ENCODE data around the gene RAB33A. TPM values are rescaled to one million over a fixed set of nuclear protein-coding genes. Genes with fewer than 3 reads are reported as not detected.

Gene RAB33A
- total and polyA plus RNA-seq, 5 donors from 2014 or later: 7.9 to 33.1 (median 31.0) TPM

DNA sequence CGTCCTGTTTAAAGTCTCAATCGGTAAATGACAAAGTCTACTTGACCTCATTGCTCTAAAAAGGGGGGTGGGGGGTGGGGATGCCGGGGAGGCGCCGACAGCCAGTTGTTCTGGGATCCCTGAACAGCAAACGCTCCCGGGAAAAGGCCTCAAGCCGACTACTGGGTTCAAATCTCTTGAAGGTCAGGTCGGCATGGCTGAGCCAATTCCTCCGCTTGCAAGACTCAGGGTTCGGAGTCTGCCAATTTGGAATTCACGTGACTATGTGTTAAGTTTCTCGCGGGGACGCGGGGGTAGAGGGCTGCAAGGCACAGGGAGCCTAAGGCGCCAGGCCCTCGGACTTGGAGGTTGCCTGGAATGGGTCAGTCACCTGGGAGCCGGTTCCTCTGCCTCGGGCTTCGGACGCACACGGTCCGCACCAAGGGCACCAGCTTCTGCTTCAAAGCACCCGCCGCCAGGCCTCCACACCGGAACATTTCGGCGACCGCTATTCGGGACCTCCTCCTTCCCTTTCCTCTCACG, 6.5 kb upstream of the RAB33A start:
- H3K4me3 ChIP-seq (ENCODE audit: low read depth, low read length): peak overlapping the region; percentile 95
- H3K4me3 Mint-ChIP-seq: peak overlapping the region; percentile 87 to 90 (median 88)
- peaks cover 4% of the 10 kb centered on the region for H3K36me3 Mint-ChIP-seq
- H3K27ac Mint-ChIP-seq: peak overlapping the region; percentile 61 to 95 (median 90)
- no peaks in the 10 kb centered on the region for H3K9me3 Mint-ChIP-seq
- no peaks in the 10 kb centered on the region for H3K36me3 ChIP-seq (ENCODE audit: control insufficient read depth, insufficient read depth, low read length)
- H3K9me3 ChIP-seq (ENCODE audit: control insufficient read depth in 2 of 2, low read length in 2 of 2): no peaks in the 10 kb centered on the region
- no peaks in the 10 kb centered on the region for H3K27me3 ChIP-seq (ENCODE audit: control insufficient read depth, insufficient read depth, low read length)
- H3K27ac ChIP-seq (ENCODE audit: insufficient read depth, low read length, poor library complexity, severe bottlenecking): peak overlapping the region; percentile 86
- no peaks in the 10 kb centered on the region for H3K27me3 Mint-ChIP-seq
- peaks cover 23% of the 10 kb centered on the region for H3K4me1 ChIP-seq (ENCODE audit: control insufficient read depth, insufficient read depth, low read length, poor library complexity, severe bottlenecking)
- peaks cover 6 to 50% (median 27%) of the 10 kb centered on the region in 4 donors for H3K4me1 Mint-ChIP-seq
- DNase-seq (no peak), ATAC-seq (ENCODE audit: low read depth in 2 of 2) (peak; percentile 39 to 48)

DNA sequence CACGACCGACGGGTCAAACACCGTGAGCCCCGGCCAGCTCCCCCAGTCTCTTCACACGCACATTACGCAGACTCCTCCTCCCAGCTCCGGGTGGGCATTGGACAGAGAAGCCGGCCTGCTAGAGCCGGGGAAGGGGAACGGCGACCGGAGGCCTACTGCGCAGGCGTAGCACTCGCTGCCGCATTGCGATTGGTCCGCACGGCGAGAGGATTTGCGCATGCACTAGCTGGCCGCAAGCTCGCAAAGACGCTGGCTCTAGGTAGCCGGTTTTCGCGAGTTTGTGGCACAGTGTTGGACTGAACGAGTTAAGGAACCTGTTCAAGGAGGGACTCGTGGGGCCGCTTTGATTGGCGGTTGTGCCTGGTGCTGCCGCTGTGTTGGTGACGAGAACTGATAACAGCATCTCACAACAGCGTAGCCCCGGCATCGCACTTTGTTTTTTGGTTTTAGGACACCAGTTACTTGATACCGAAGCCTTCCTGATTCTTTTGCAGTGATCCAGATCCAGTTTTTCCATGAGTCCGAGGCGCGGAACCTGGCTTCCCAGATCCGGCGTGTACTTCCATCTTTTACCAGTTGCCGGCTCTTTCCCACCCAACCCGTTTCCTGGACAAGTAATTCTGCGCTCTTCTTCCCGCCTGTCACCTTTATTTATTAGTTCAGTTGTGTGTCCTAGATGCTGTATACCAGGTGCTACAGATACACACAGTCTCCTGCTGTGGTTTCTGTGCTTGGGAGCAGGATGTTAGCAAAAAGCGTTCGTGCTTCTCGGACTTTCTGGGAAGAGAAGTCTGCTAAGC, 5.9 kb upstream of the RAB33A start, which contains the start of gene AIFM1:
Gene AIFM1 (minus strand): TSS at position 139 of the 800 bp plus-strand sequence. CDS start 185 bp downstream, outside the sequence.
- ATAC-seq (ENCODE audit: low read depth in 2 of 2) (peak; percentile 91), DNase-seq (peak; percentile 83 to 93 (median 88))
- no peaks in the 10 kb centered on the region for H3K27me3 ChIP-seq (ENCODE audit: control insufficient read depth, insufficient read depth, low read length)
- Mint-ChIP-seq H3K4me3 (peak within 1 kb of the TSS; percentile 87 to 90 (median 88)), H3K4me1 (peaks cover 6 to 55% (median 30%) of the 10 kb centered on the region in 4 donors), H3K27me3 (no peaks in the 10 kb centered on the region), H3K36me3 (peaks cover 4% of the 10 kb centered on the region), H3K27ac (peak within 1 kb of the TSS; percentile 61 to 95 (median 90)), H3K9me3 (no peaks in the 10 kb centered on the region)
- no peaks in the 10 kb centered on the region for H3K36me3 ChIP-seq (ENCODE audit: control insufficient read depth, insufficient read depth, low read length)
- peaks cover 27% of the 10 kb centered on the region for H3K4me1 ChIP-seq (ENCODE audit: control insufficient read depth, insufficient read depth, low read length, poor library complexity, severe bottlenecking)
- peak within 1 kb of the TSS; percentile 86 for H3K27ac ChIP-seq (ENCODE audit: insufficient read depth, low read length, poor library complexity, severe bottlenecking)
- no peaks in the 10 kb centered on the region for H3K9me3 ChIP-seq (ENCODE audit: control insufficient read depth in 2 of 2, low read length in 2 of 2)
- peak within 1 kb of the TSS; percentile 95 for H3K4me3 ChIP-seq (ENCODE audit: low read depth, low read length)

DNA sequence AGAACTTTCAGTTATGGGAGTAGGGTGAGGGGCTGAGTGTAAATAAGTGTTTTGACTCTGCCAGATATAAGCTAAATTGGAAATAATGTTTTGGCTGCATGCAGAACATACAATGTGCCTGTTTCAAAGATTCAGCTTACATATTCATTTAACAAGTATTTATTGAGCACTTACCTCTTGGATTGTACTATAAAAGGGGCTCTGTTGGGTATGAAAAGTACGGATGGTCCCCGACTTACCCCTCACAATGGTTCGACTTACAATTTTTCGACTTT, 5.3 kb upstream of the RAB33A start:
- Histone ChIP-seq H3K27me3 (ENCODE audit: control insufficient read depth, insufficient read depth, low read length) (no peaks in the 10 kb centered on the region), H3K4me1 (ENCODE audit: control insufficient read depth, insufficient read depth, low read length, poor library complexity, severe bottlenecking) (peaks cover 27% of the 10 kb centered on the region), H3K27ac (ENCODE audit: insufficient read depth, low read length, poor library complexity, severe bottlenecking) (peak overlapping the region; percentile 86), H3K9me3 (ENCODE audit: control insufficient read depth in 2 of 2, low read length in 2 of 2) (no peaks in the 10 kb centered on the region), H3K4me3 (ENCODE audit: low read depth, low read length) (peak overlapping the region; percentile 95), H3K36me3 (ENCODE audit: control insufficient read depth, insufficient read depth, low read length) (no peaks in the 10 kb centered on the region)
- ATAC-seq (ENCODE audit: low read depth in 2 of 2): no peak
- Mint-ChIP-seq H3K9me3 (no peaks in the 10 kb centered on the region), H3K36me3 (peaks cover 4% of the 10 kb centered on the region), H3K4me3 (peak overlapping the region; percentile 87 to 90 (median 88)), H3K4me1 (peaks cover 6 to 57% (median 31%) of the 10 kb centered on the region in 4 donors), H3K27ac (peak overlapping the region in 2 of 3 donors; percentile 90 to 95), H3K27me3 (no peaks in the 10 kb centered on the region)
- no peak for DNase-seq

- peaks cover 4% of the 10 kb centered on the region for H3K36me3 Mint-ChIP-seq
- H3K4me3 Mint-ChIP-seq: peak overlapping the region; percentile 87 to 90 (median 88)
- no peak for DNase-seq
- Histone ChIP-seq H3K27me3 (ENCODE audit: control insufficient read depth, insufficient read depth, low read length) (no peaks in the 10 kb centered on the region), H3K36me3 (ENCODE audit: control insufficient read depth, insufficient read depth, low read length) (no peaks in the 10 kb centered on the region), H3K9me3 (ENCODE audit: control insufficient read depth in 2 of 2, low read length in 2 of 2) (no peaks in the 10 kb centered on the region), H3K4me3 (ENCODE audit: low read depth, low read length) (peak overlapping the region; percentile 95), H3K27ac (ENCODE audit: insufficient read depth, low read length, poor library complexity, severe bottlenecking) (peak overlapping the region; percentile 86), H3K4me1 (ENCODE audit: control insufficient read depth, insufficient read depth, low read length, poor library complexity, severe bottlenecking) (peaks cover 27% of the 10 kb centered on the region)
- H3K4me1 Mint-ChIP-seq: peaks cover 6 to 53% (median 29%) of the 10 kb centered on the region in 4 donors
- no peaks in the 10 kb centered on the region for H3K9me3 Mint-ChIP-seq
- ATAC-seq (ENCODE audit: low read depth in 2 of 2): no peak
- H3K27ac Mint-ChIP-seq: peak overlapping the region in 2 of 3 donors; percentile 89 to 95
- no peaks in the 10 kb centered on the region for H3K27me3 Mint-ChIP-seq
Measured at GRCh38 chrX:130167040-130167439, 4.7 kb upstream of the RAB33A start.

- no peaks in the 10 kb centered on the region for H3K36me3 ChIP-seq (ENCODE audit: control insufficient read depth, insufficient read depth, low read length)
- ATAC-seq (ENCODE audit: low read depth in 2 of 2) (peak; percentile 68 to 71), DNase-seq (peak; percentile 61 to 79 (median 63))
- Mint-ChIP-seq H3K36me3 (no peaks in the 10 kb centered on the region), H3K4me1 (peaks cover 6 to 41% (median 26%) of the 10 kb centered on the region in 4 donors), H3K27me3 (no peaks in the 10 kb centered on the region), H3K9me3 (no peaks in the 10 kb centered on the region), H3K27ac (peak overlapping the region; percentile 88 to 95 (median 91)), H3K4me3 (peak overlapping the region; percentile 90 to 93 (median 93))
- H3K9me3 ChIP-seq (ENCODE audit: control insufficient read depth in 2 of 2, low read length in 2 of 2): no peaks in the 10 kb centered on the region
- peak overlapping the region; percentile 11 for H3K4me3 ChIP-seq (ENCODE audit: low read depth, low read length)
- peaks cover 35% of the 10 kb centered on the region for H3K4me1 ChIP-seq (ENCODE audit: control insufficient read depth, insufficient read depth, low read length, poor library complexity, severe bottlenecking)
- no peaks in the 10 kb centered on the region for H3K27me3 ChIP-seq (ENCODE audit: control insufficient read depth, insufficient read depth, low read length)
- H3K27ac ChIP-seq (ENCODE audit: insufficient read depth, low read length, poor library complexity, severe bottlenecking): peak overlapping the region; percentile 60
Measured at GRCh38 chrX:130170752-130171445, 863 bp upstream of the RAB33A start.

- ATAC-seq (ENCODE audit: low read depth in 2 of 2): no peak
- peaks cover 0 to 47% (median 31%) of the 10 kb centered on the region in 4 donors for H3K4me1 Mint-ChIP-seq
- H3K4me1 ChIP-seq (ENCODE audit: control insufficient read depth, insufficient read depth, low read length, poor library complexity, severe bottlenecking): peaks cover 40% of the 10 kb centered on the region
- peak overlapping the region; percentile 89 to 94 (median 91) for H3K27ac Mint-ChIP-seq
- no peak for DNase-seq
- peak overlapping the region; percentile 60 for H3K27ac ChIP-seq (ENCODE audit: insufficient read depth, low read length, poor library complexity, severe bottlenecking)
- H3K36me3 ChIP-seq (ENCODE audit: control insufficient read depth, insufficient read depth, low read length): no peaks in the 10 kb centered on the region
- H3K9me3 ChIP-seq (ENCODE audit: control insufficient read depth in 2 of 2, low read length in 2 of 2): no peaks in the 10 kb centered on the region
- no peaks in the 10 kb centered on the region for H3K27me3 ChIP-seq (ENCODE audit: control insufficient read depth, insufficient read depth, low read length)
- H3K4me3 Mint-ChIP-seq: peak overlapping the region; percentile 90 to 93 (median 93)
- H3K27me3 Mint-ChIP-seq: no peaks in the 10 kb centered on the region
- peak overlapping the region; percentile 91 for H3K4me3 ChIP-seq (ENCODE audit: low read depth, low read length)
- H3K36me3 Mint-ChIP-seq: no peaks in the 10 kb centered on the region
- H3K9me3 Mint-ChIP-seq: no peaks in the 10 kb centered on the region
Measured at GRCh38 chrX:130172127-130172845, 524 bp downstream of the RAB33A start.

DNA sequence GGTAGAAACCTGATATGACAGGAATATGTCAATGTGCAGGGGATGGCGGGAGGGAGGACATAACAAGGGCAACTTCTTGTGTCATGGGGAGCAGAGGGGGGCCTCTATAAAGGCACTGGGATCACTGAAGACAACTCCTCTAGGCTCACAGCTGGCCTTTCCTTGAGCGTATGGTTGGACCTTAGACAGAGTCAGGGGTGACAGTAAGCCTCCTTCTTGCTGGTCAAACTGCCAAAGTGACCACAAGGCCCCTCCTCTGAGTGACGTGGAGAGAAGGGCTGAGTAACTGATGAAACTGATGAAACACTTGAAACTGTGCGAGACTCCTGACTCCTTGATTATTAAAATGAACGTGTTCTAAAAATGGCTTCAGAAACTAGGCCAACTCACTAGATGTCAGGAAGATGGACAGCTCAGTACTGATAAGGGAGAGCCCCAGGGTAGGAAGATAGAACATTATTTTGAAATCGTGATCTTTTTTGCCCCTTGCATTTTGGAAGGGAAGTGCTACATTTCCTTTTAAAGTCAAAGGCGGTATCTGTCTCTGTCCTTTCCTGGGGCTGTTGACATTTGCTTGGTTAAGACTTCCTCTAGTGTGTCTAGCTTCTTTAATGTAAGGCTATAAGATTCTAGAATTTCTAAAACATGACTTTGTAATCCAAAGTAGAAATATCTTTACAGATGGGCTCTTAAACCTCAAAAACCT, 1.6 kb downstream of the RAB33A start:
- Histone ChIP-seq H3K9me3 (ENCODE audit: control insufficient read depth in 2 of 2, low read length in 2 of 2) (no peaks in the 10 kb centered on the region), H3K27me3 (ENCODE audit: control insufficient read depth, insufficient read depth, low read length) (no peaks in the 10 kb centered on the region), H3K4me3 (ENCODE audit: low read depth, low read length) (peak overlapping the region; percentile 91), H3K36me3 (ENCODE audit: control insufficient read depth, insufficient read depth, low read length) (no peaks in the 10 kb centered on the region), H3K4me1 (ENCODE audit: control insufficient read depth, insufficient read depth, low read length, poor library complexity, severe bottlenecking) (peaks cover 42% of the 10 kb centered on the region), H3K27ac (ENCODE audit: insufficient read depth, low read length, poor library complexity, severe bottlenecking) (peak overlapping the region; percentile 60)
- peak; percentile 26 to 42 for ATAC-seq (ENCODE audit: low read depth in 2 of 2)
- Mint-ChIP-seq H3K27me3 (no peaks in the 10 kb centered on the region), H3K27ac (peak overlapping the region; percentile 89 to 94 (median 91)), H3K9me3 (no peaks in the 10 kb centered on the region), H3K4me1 (peaks cover 0 to 53% (median 39%) of the 10 kb centered on the region in 4 donors), H3K36me3 (peaks cover 7% of the 10 kb centered on the region), H3K4me3 (peak overlapping the region; percentile 90 to 93 (median 93))
- DNase-seq: peak in 2 of 3 donors; percentile 13 to 57

All from CD4-positive, CD25-positive, alpha-beta regulatory T cell (primary cell).